OCI-LY1 (cell line): ENCODE data around the gene KRTAP21-2.

Experiments
- H2AFZ ChIP-seq: fragments of 200-600 bp; sonication (generic), shearing (Covaris generic); 2 replicates; pipeline ENCODE4 v1.6.0; 2014; ENCODE audit warnings: antibody characterized with exemption, mild to moderate bottlenecking, low read length
- H3F3A ChIP-seq: fragments of 200-600 bp; sonication (generic), shearing (Covaris generic); 2 replicates; pipeline ENCODE4 v1.6.0; 2014; ENCODE audit warnings: mild to moderate bottlenecking, antibody characterized with exemption, low read length, moderate library complexity; ENCODE audit not compliant: insufficient read depth
- H3K27ac ChIP-seq: fragments of 200-600 bp; sonication (generic); 2 replicates; pipeline ENCODE4 v1.5.1; 2014; ENCODE audit warnings: low read length, mixed run types, mild to moderate bottlenecking, low read depth; ENCODE audit not compliant: poor library complexity, severe bottlenecking
- H3K27me3 ChIP-seq: fragments of 200-600 bp; sonication (generic); 2 replicates; pipeline ENCODE4 v1.6.0; 2014; ENCODE audit warnings: antibody characterized with exemption, mild to moderate bottlenecking, low read length, moderate library complexity; ENCODE audit not compliant: insufficient read depth
- H3K36me3 ChIP-seq: fragments of 200-600 bp; sonication (generic); 2 replicates; pipeline ENCODE4 v1.6.1; 2014; ENCODE audit warnings: mild to moderate bottlenecking, antibody characterized with exemption, low read length, moderate library complexity, mixed read lengths; ENCODE audit not compliant: insufficient read depth
- H3K4me1 ChIP-seq: fragments of 200-600 bp; sonication (generic); 2 replicates; pipeline ENCODE4 v1.5.1; 2014; ENCODE audit warnings: mild to moderate bottlenecking, low read length, moderate library complexity; ENCODE audit not compliant: insufficient read depth, severe bottlenecking
- H3K4me2 ChIP-seq: fragments of 200-600 bp; sonication (generic), shearing (Covaris generic); 2 replicates; pipeline ENCODE4 v1.6.1; 2014; ENCODE audit warnings: low read length
- H3K4me3 ChIP-seq: fragments of 200-600 bp; sonication (generic); 2 replicates; pipeline ENCODE4 v1.5.1; 2014; ENCODE audit warnings: low read length, low read depth, mild to moderate bottlenecking, mixed read lengths; ENCODE audit not compliant: poor library complexity, severe bottlenecking
- H3K79me2 ChIP-seq: fragments of 200-600 bp; shearing (Covaris generic); 2 replicates; pipeline ENCODE4 v1.6.1; 2016; ENCODE audit warnings: mixed run types, low read length, mixed read lengths; ENCODE audit not compliant: insufficient read depth
- H3K9ac ChIP-seq: fragments of 200-600 bp; sonication (generic), shearing (Covaris generic); 2 replicates; pipeline ENCODE4 v1.6.1; 2014; ENCODE audit warnings: mild to moderate bottlenecking, low read length, mixed read lengths
- H3K9me2 ChIP-seq: fragments of 200-600 bp; sonication (generic), shearing (Covaris generic); 2 replicates; pipeline ENCODE4 v1.6.1; 2014; ENCODE audit warnings: low read depth, mild to moderate bottlenecking, low read length, mixed read lengths
- H3K9me3 ChIP-seq: fragments of 200-600 bp; shearing (Covaris generic); 2 replicates; pipeline ENCODE4 v1.6.1; 2014; ENCODE audit warnings: low read length, mixed read lengths
- H4K20me1 ChIP-seq: fragments of 200-600 bp; sonication (generic), shearing (Covaris generic); 2 replicates; pipeline ENCODE4 v1.6.0; 2016; ENCODE audit warnings: mild to moderate bottlenecking, low read length; ENCODE audit not compliant: insufficient read depth
- EZH2 ChIP-seq: fragments of 200-600 bp; sonication (generic), shearing (Covaris generic); IDR thresholded peaks from 2 replicates; pipeline ENCODE4 v1.8.0; 2017; ENCODE audit warnings: borderline replicate concordance, mixed run types, mild to moderate bottlenecking, antibody characterized with exemption, low read length, moderate library complexity, mixed read lengths
- TF ChIP-seq, protein P1 (sequence below): fragments of 200-600 bp; sonication (generic), shearing (Covaris generic); IDR thresholded peaks from 2 replicates; pipeline ENCODE4 v1.5.1; 2017; ENCODE audit warnings: mild to moderate bottlenecking, antibody characterized with exemption, low read length, moderate library complexity, mixed read lengths

The KRTAP21-2 gene

DNA sequence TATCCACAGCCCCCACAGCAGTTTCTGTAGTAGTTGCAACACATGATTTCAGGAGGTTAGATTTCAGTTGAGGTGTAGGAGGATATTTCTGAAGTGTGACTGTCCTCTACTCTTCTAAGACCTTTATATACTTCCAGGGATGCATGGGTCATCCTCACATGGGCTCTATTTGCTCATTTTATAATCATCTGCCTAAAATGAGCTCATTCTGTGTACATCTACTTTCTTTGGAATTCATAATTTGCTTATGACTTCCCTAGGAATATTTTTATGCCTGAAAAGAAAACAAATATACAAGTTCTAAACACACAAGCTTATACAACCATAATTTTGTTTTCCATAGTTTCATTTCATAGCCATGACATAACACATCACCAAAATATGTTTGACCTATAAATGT lies at the start of gene KRTAP21-2:
TSS of gene KRTAP21-2 (minus strand) at position 101 of the 400 bp plus-strand sequence. CDS start at position 44, 57 bp downstream.
- no peaks in the 10 kb centered on the region for H3K27me3 ChIP-seq
- no peaks in the 10 kb centered on the region for H3K79me2 ChIP-seq
- H3K36me3 ChIP-seq: no peaks in the 10 kb centered on the region
- H3K4me1 ChIP-seq: no peaks in the 10 kb centered on the region
- no peak within 1 kb of the TSS for H2AFZ ChIP-seq
- no peaks in the 10 kb centered on the region for H4K20me1 ChIP-seq
- no peak within 1 kb of the TSS for H3K27ac ChIP-seq
- no peaks in the 10 kb centered on the region for H3K9me3 ChIP-seq
- TF ChIP-seq, protein P1, sequence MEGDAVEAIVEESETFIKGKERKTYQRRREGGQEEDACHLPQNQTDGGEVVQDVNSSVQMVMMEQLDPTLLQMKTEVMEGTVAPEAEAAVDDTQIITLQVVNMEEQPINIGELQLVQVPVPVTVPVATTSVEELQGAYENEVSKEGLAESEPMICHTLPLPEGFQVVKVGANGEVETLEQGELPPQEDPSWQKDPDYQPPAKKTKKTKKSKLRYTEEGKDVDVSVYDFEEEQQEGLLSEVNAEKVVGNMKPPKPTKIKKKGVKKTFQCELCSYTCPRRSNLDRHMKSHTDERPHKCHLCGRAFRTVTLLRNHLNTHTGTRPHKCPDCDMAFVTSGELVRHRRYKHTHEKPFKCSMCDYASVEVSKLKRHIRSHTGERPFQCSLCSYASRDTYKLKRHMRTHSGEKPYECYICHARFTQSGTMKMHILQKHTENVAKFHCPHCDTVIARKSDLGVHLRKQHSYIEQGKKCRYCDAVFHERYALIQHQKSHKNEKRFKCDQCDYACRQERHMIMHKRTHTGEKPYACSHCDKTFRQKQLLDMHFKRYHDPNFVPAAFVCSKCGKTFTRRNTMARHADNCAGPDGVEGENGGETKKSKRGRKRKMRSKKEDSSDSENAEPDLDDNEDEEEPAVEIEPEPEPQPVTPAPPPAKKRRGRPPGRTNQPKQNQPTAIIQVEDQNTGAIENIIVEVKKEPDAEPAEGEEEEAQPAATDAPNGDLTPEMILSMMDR: no peak
- no peak for TF ChIP-seq EZH2
- no peaks in the 10 kb centered on the region for H3K9me2 ChIP-seq
- no peak within 1 kb of the TSS for H3K4me2 ChIP-seq
- H3F3A ChIP-seq: no peaks in the 10 kb centered on the region
- H3K9ac ChIP-seq: no peak within 1 kb of the TSS
- no peak within 1 kb of the TSS for H3K4me3 ChIP-seq

DNA sequence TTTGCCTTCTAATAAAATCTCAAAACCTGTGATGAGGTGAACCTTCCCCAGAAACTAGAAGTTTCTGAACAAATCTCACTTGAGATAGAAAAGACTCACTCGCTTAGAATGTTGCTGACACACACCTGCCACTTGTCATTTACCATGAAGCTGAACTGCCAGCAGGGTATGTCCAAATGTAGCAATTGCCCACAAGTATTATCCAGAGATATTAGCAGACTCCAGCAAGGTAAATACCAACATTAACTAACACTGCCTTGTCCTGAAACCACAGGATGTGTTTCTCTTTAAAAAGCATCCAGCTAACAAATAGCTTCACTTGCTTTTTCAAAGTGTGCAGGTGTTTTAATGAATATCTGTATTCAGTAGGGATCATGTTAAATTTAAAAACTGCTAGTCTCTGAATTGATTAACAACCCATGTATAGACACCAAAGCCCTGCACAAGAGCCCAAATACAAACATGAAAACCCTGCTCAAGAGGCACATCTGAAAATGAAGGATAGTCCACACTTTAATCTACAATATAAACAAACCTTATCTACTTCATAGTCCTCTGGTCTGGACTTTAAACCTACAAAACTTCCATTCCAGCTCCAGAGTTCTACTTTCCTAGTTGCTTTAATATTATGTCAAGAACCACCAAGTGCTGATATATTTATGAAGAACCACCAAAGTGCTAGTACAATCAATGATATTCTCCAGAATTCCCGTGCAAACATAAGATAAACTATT lies 46.7 kb upstream of the KRTAP21-2 start:
- Histone ChIP-seq H3K9me2 (no peaks in the 10 kb centered on the region), H3K9me3 (no peaks in the 10 kb centered on the region), H3K4me2 (no peak overlapping the region), H2AFZ (no peak overlapping the region), H3K4me1 (no peaks in the 10 kb centered on the region), H3F3A (no peaks in the 10 kb centered on the region), H4K20me1 (no peaks in the 10 kb centered on the region), H3K27ac (no peak overlapping the region), H3K79me2 (no peaks in the 10 kb centered on the region), H3K4me3 (no peak overlapping the region), H3K9ac (no peak overlapping the region), H3K36me3 (no peaks in the 10 kb centered on the region), H3K27me3 (no peaks in the 10 kb centered on the region)
- TF ChIP-seq, protein P1: no peak
- no peak for TF ChIP-seq EZH2

- no peaks in the 10 kb centered on the region for H3K79me2 ChIP-seq
- H3K9me2 ChIP-seq: no peaks in the 10 kb centered on the region
- no peak overlapping the region for H3K9ac ChIP-seq
- H3F3A ChIP-seq: no peaks in the 10 kb centered on the region
- no peak for TF ChIP-seq EZH2
- TF ChIP-seq, protein P1: no peak
- no peaks in the 10 kb centered on the region for H3K27me3 ChIP-seq
- no peaks in the 10 kb centered on the region for H3K36me3 ChIP-seq
- no peaks in the 10 kb centered on the region for H3K9me3 ChIP-seq
- H2AFZ ChIP-seq: no peak overlapping the region
- H3K4me2 ChIP-seq: no peak overlapping the region
- no peaks in the 10 kb centered on the region for H3K4me1 ChIP-seq
- no peak overlapping the region for H3K27ac ChIP-seq
- no peaks in the 10 kb centered on the region for H4K20me1 ChIP-seq
- no peak overlapping the region for H3K4me3 ChIP-seq
These were observed 32.2 kb upstream of the KRTAP21-2 start for GRCh38 chr21:30779249-30779648.
